RWPE2 (cell line): ENCODE measurements around the gene SVIL.

Experiments
- ATAC-seq: fragments of 200-7000 bp; cut with Tn5 transposase; 3 replicates; pipeline ENCODE4 v1.9.1; 2021; ENCODE audit warnings: low read depth
- DNase-seq: peaks from one replicate; pipeline ENCODE4 v3.0.0-alpha.2; 2020; ENCODE audit warnings: low spot score
- H3K27ac ChIP-seq: fragments of 450-650 bp; 2 replicates; pipeline ENCODE4 v1.5.1; 2017; ENCODE audit warnings: mild to moderate bottlenecking; ENCODE audit not compliant: poor library complexity, severe bottlenecking
- H3K27me3 ChIP-seq: fragments of 250-450 bp; sonication (Bioruptor Pico); 2 replicates; pipeline ENCODE4 v1.5.1; 2021; ENCODE audit warnings: mild to moderate bottlenecking, moderate library complexity; ENCODE audit not compliant: insufficient read depth, poor library complexity, severe bottlenecking
- H3K36me3 ChIP-seq: fragments of 250-450 bp; sonication (Bioruptor Pico); 2 replicates; pipeline ENCODE4 v1.5.1; 2020; ENCODE audit warnings: low read depth, mild to moderate bottlenecking, moderate library complexity
- H3K4me1 ChIP-seq: fragments of 250-450 bp; sonication (Bioruptor Pico); 2 replicates; pipeline ENCODE4 v1.5.1; 2021; ENCODE audit warnings: mild to moderate bottlenecking, moderate library complexity; ENCODE audit not compliant: insufficient read depth, poor library complexity, severe bottlenecking
- H3K4me3 ChIP-seq: fragments of 250-450 bp; sonication (Bioruptor Pico); 2 replicates; pipeline ENCODE4 v1.5.1; 2021; ENCODE audit warnings: mild to moderate bottlenecking, moderate library complexity; ENCODE audit not compliant: severe bottlenecking
- H3K9me3 ChIP-seq: fragments of 250-450 bp; sonication (Bioruptor Pico); 2 replicates; pipeline ENCODE4 v1.5.1; 2021; ENCODE audit warnings: mild to moderate bottlenecking, moderate library complexity; ENCODE audit not compliant: severe bottlenecking
- CTCF ChIP-seq: fragments of 450-650 bp; IDR thresholded peaks from one replicate; pipeline ENCODE4 v1.5.1; 2017; ENCODE audit warnings: mild to moderate bottlenecking, moderate library complexity; ENCODE audit not compliant: poor library complexity, severe bottlenecking

SVIL gene

GRCh38 chr10:29535012-29535777 lies 99.6 kb downstream of the SVIL start:
- Histone ChIP-seq H3K27me3 (no peaks in the 10 kb centered on the region), H3K9me3 (no peaks in the 10 kb centered on the region), H3K4me3 (no peak overlapping the region), H3K4me1 (peaks cover 5% of the 10 kb centered on the region), H3K27ac (no peak overlapping the region), H3K36me3 (no peaks in the 10 kb centered on the region; the same call in 1 of the 2 replicates)
- DNase-seq = no peak
- TF ChIP-seq CTCF = peak; percentile 50
- ATAC-seq = no peak

GRCh38 chr10:29534590-29534989 lies 100.2 kb downstream of the SVIL start:
- H3K9me3 ChIP-seq = no peaks in the 10 kb centered on the region
- TF ChIP-seq CTCF = no peak
- H3K36me3 ChIP-seq = no peaks in the 10 kb centered on the region; the same call in 1 of the 2 replicates
- ATAC-seq (no peak), DNase-seq (no peak)
- no peak overlapping the region for H3K4me3 ChIP-seq
- H3K27ac ChIP-seq = no peak overlapping the region
- H3K27me3 ChIP-seq = no peaks in the 10 kb centered on the region
- H3K4me1 ChIP-seq = peaks cover 5% of the 10 kb centered on the region

GRCh38 chr10:29533696-29534285 lies 101.0 kb downstream of the SVIL start:
- Histone ChIP-seq H3K4me3 (no peak overlapping the region), H3K27me3 (no peaks in the 10 kb centered on the region), H3K27ac (no peak overlapping the region), H3K4me1 (peaks cover 5% of the 10 kb centered on the region), H3K36me3 (no peaks in the 10 kb centered on the region; the same call in 1 of the 2 replicates), H3K9me3 (no peaks in the 10 kb centered on the region)
- ATAC-seq (no peak), DNase-seq (no peak)
- TF ChIP-seq CTCF = no peak

GRCh38 chr10:29533046-29533445 lies 101.7 kb downstream of the SVIL start:
- no peak for DNase-seq
- no peak for TF ChIP-seq CTCF
- no peak for ATAC-seq
- no peak overlapping the region for H3K4me3 ChIP-seq
- peaks cover 1% of the 10 kb centered on the region; the same call in 1 of the 2 replicates for H3K36me3 ChIP-seq
- H3K27me3 ChIP-seq = no peaks in the 10 kb centered on the region
- H3K27ac ChIP-seq = no peak overlapping the region
- H3K9me3 ChIP-seq = no peaks in the 10 kb centered on the region
- peaks cover 5% of the 10 kb centered on the region for H3K4me1 ChIP-seq
